ENCODE measurements around the gene COL13A1.

COL13A1 gene

DNA sequence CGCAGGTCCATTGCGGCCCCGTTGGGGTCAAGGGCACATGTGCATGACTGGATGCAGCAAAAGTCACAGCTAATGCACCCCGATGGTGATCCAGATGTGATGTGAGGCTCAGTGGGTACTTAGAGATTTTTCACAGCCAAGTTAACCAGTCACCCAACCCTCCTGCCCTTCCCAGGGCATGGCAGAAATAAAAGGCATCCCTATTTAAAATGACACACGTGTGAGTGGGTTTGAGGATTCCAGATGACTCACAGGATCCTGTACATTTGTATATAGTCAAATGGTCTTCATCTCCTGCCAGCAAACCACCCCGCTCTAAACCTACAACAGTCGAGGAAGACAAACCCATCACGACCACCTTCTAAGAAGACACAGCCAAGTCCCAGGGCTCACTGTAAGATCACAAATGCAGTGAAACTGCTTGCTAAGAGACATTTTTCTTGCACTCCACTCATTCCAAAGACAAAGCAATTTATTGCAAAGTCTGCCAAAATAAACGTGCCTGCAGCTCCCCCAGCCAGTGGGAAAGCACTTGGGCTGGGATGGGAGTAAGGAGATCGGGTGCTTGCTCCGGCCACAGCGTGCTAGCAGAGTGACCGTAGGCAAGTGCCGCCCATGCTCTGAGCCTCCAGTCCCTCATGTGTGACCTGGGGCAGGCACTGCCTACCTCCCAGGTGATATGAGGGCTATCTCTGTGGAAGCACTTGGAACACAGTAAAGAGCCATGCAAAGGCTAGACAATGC lies 164.4 kb downstream of the COL13A1 start:
- DNase-seq (ENCODE audit: low read depth) = no peak

DNA sequence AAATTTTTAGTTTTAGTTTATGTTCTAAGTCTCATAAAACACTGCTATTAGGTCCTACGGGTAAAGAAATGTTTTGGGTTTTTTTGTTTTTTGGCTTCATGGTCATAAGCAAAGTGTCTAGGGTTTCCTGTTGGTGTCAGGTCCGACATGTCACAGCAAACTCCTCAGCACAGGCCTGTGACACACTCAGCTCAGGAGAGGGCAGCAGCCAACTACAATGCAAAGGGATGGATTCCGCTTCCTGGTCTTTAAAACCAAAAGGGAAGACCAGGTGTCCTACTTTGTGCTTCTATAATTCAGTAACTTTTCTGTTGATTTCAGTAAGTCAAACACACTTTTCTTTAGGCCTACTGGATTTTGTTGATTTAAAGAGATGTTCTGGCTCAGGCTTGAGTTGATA lies 167.1 kb downstream of the COL13A1 start:
- no peak for DNase-seq (ENCODE audit: low read depth)

DNA sequence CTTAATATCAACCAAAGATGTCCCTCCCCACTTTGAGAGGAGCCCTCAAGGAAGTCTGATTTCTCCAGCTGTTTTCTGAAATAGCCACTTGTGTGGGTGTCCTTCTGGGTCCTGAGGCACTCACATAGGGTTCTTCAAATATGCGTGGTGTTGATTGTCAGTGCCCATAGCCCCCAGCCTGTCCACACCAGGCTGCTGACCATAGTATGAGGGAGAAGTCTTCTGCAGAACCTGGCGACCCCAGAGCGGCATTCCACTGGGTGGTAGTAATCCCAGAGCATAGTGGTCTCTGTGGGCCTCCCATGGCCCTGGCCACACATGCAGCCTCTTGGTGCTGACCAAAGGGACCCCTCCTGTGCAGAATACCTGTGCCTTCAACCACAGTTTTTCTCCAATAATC lies 168.3 kb downstream of the COL13A1 start:
- no peak for DNase-seq (ENCODE audit: low read depth)

DNA sequence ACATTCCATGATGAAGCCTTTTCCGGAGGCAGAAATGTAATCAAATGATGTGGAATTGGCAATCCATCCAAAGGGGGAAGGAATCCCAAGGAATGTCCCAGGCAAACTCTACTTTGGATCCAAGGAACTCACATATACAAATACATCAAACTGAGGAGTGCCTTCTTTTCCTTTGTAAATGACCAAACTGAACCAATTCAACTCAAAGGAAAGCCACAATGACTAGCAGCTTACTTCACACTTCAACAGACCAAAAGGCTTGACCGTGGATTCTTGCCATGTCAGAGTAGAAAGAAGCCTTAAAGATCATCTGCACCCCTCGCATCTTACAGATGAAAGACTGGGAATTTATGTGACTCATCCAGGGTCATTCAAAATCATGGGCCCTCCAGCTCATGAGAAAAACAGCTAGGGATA lies 171.3 kb downstream of the COL13A1 start:
- no peak for DNase-seq (ENCODE audit: low read depth)

DNA sequence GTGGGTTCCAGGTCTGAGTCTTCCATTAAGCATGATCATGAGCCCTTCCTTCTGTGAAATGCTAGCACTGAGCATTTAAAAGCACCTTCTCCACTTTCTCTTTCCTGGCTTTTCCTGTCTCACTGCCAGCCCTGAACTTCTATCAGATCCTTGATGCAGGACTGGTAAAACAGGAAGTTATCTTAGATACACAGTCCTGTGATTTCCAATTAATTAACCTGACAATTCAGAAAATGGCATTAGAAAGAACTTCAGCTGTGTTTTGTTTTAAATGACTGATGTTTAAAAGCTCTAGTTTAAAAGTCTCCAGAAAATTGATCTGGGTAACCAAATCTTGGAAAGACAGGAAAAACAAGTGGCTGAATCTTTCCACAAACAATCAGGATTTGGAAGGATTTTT lies 172.0 kb downstream of the COL13A1 start:
- no peak for DNase-seq (ENCODE audit: low read depth)

DNA sequence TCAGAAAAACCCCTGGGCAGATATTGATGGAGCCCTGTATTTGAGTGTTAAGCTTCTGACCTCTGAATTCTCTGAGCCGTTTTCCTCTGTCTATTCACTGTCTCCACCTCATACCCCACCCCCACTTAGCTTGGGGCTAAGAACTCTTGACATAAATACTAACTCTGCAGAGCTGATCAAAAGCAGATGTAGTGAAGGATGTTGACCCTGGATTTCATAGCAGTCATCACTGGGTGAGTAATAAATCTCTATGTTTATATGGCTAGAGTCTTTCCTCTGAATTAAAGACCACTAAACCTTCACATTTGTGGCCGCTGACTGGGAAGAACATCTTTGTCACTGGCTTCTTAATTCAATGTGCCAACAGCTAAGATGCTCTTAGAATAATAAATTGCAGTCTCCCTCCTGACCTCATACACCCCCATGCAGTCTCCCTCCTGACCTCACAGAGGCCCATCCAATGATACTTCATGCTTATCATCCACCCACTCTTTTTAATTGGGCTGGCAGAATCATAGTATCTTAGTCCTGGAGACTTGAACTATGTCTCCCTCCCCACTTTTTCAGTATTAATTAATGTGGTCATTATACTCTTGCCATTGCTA lies 172.9 kb downstream of the COL13A1 start:
- DNase-seq (ENCODE audit: low read depth) = no peak

DNA sequence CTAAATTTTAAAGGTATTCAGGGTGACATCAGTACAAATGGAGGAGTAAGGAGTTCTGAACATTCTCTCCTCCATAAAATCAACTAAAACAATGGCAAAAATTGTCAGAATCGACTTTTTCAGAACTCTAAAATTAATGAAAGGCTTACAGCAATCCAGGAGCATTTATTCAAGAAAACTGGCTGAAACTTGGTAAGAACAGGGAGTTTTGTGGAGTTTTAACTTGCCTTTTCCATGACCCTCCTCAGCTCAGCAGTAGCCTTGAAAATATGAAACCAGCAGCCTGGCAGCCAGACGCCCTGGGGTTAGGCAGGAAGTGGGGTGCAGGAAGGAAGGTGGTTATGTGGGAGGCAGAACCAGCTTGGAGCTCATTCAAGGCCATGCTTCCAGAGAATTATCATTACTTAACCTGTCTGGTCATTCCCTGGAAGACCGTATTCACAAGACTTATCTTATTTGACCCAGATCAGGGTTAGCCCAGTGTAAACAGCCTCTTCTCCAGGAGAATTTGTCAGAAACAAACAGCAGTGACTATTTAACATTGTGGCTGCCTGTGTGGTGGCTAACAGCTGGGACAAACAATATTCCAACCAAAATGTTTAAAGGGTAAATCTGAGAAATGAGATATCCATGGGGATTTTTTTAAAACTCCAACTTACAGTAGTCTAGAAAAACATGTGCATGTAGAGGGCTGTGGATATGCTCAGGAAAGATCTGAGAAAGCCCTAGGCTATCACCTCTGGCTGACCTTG lies 175.3 kb downstream of the COL13A1 start:
- no peak for DNase-seq (ENCODE audit: low read depth)

DNA sequence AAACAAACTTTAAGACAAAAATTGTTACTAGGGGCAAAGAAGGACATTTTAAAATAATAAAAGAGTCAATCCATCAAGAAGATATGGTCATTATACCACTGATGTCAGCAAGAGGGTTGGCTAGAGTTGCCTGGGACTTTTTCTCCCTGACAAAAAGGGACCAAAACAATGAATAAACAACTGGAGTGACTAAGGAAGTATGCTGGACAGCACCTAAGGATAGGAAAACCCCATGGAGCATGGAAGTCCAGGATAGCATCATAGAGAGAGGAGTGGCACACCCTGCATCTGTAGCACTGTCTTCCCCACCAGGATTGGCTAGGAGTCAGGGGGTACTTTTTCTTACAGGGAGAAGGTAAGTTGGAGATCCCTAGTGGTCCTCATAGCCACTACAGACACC lies 177.5 kb downstream of the COL13A1 start:
- DNase-seq (ENCODE audit: low read depth) = no peak

DNA sequence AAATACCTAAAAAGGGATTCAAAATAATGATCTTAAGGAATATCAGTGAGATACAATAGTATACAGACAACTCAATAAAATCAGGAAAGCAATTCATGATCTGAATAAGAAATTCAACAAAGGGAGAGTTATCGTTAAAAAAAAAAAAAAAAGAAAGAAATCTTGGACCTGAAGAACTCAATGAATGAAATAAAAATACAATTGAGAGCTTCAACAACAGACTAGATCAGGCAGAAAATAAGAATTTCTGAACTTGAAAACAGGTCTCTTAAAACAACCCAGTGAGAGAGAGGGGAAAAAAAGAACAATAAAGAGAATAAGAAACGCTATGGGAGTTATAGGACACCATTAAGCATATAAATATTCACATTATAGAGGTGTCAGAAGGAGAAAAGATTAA lies 179.0 kb downstream of the COL13A1 start:
- DNase-seq (ENCODE audit: low read depth) = no peak

DNA sequence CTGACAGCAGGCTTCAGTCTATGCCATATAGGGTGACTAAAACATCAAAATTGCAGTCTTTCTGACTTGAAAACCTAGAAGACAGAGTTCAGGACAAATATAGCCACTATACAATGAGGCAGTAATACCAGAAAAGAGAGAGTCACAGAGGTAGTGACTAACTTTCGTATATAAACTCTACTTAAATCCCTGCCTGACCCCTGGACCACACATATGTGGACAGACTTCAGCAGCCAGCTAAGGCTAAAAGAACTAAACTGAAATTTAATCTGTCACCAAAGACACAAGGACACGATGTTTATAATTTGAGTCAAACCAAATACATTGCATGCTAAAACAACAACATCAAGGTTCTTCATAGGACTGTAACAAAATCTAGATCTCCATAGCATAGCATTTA lies 186.4 kb downstream of the COL13A1 start:
- no peak for DNase-seq (ENCODE audit: low read depth)

DNA sequence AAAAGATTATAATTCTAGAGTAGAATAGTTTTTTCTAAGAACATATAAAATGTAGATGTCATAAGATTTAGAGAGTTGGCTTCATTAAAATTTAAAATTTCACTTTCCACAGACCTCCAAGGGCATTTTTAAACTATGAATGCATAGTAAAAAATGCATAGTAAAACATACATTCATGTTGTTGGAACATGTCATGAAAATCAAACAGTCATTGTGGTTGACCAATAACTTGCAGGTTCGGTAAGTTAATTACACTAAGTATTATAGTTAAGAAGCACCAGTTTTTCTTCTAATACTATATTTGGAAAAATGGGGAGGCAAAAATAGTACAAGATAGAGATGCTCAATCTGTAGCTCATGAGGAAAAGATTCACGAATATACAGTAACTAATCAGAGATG lies 189.4 kb downstream of the COL13A1 start:
- DNase-seq (ENCODE audit: low read depth) = no peak

DNA sequence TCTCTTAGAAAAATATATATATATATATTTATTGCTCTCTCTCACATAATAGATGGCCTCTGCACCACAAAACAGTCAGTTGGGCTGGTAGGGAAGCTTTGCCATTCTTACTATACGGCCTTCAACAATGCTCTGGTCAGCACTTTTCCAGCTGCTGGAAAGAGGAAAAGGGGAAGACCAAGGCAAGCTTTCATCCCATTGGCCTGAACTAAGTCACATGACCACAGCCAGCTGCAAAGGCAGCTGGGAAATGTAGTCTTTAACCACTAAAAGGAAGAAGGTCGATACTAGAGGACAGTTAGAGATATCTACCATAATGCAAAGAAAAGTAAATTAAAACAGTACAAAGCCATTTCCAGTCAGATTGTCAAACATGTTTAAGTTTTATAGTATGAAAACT lies 192.6 kb downstream of the COL13A1 start:
- no peak for DNase-seq (ENCODE audit: low read depth)

DNA sequence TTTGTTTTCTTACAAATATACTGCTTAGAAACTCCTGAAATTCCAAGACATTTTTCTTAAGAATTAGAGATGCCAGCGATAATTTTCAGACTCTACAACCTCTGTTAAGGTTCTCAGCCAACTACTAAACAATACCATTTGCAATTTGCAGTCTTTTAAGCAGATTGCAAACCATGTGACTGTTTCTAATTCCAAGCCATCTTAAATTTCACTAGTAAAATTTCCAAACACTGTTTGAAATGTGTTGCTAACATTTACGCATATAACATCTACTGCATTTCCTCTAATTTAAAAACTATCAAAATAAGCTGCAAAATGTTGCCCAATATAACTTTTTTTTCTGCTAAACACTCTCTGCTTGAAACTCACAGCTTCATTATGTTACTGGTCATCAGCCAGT lies 194.9 kb downstream of the COL13A1 start:
- DNase-seq (ENCODE audit: low read depth) = no peak

DNA sequence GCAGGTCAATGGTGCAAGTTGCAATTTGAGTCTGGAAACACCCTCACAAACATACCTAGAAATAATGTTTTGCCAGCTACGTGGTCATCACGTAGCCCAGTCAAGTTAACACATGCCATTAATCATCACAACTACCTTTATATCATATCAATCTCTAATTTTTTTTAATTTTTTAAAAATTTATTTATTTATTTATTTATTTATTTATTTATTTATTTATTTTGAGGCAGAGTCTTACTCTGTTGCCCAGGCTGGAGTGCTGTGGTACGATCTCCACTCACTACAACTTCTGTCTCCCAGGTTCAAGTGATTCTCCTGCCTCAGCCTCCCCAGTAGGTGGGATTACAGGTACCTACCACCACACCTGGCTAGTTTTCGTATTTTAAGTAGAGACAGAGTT lies 198.6 kb downstream of the COL13A1 start:
- no peak for DNase-seq (ENCODE audit: low read depth)

DNA sequence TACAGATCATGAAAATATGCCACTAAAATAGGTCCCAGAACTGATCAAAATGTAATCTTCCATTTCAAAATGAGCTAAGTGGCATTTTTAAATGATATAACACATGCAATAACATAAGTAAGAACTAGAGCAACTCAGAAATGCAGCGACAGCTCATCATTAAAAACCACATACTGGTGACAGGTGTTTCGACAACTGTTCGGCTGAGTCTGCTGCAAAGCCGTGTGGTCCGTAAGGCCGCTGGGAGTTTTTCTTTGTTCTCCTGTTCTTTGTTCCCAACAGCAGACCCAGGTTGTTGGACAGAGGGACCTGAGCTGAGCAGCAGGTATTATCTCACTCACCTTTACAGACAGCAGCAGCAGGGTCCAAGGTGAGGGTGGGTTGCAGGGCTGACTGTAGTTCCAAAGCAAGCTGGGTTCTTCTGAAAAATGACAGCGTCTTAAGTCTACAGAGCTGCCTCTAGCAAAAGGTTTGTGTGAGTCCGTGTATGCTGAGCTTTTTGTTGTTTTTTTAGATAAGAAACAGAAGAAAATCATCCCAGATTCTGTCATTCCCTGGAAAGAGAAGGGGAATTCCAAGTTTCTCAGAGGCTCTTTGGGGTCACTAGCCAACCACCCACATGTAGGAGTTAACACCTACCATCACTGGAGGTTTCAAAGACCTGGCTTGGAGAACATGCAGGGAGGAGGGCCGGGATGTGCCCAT lies 205.6 kb downstream of the COL13A1 start:
- no peak for DNase-seq (ENCODE audit: low read depth)

All from activated T-cell treated with anti-CD3 and anti-CD28 coated beads for 48 hours (primary cell).